AG10803 (cell line): ENCODE results near the gene CNTNAP2.
A peak's percentile ranks its signal among the peaks of the same experiment; 100 is the strongest.
"Not testable (repeated sequence)": the region's sequence is repeated elsewhere in the genome, so short reads cannot be mapped to it uniquely, and the experiment has no call there.

Experiments
- DNase-seq: peaks from one replicate; pipeline ENCODE4 v3.0.0; 2010; ENCODE audit warnings: low read depth
- H3K4me3 ChIP-seq: 2 replicates; pipeline ENCODE4 v1.5.1; 2011; ENCODE audit warnings: mild to moderate bottlenecking, low read length, control low read depth
- TF ChIP-seq, protein P1 (sequence below): conservative IDR thresholded peaks from 2 replicates; pipeline ENCODE4 v1.5.1; 2011; ENCODE audit warnings: mild to moderate bottlenecking, low read length, control low read depth, inconsistent platforms

The CNTNAP2 gene

DNA sequence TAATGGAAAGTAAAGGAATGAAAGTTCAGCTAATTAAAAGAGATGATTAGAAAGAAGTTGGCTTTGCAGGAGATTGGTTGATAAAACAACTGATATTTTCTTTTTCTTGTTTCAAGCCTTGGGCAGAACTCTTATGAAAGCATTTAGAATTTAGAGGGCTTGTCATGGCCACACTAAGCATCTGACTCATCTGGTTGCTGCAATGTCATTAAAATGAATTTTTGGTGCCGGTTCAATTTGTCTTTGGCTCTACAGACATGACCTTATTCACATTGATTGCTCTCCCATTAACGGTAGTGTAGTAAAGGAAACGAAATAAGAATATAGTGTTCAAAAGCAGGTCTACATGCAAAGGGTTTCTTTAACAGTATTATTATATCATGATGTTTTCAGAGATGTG lies 1461.6 kb downstream of the CNTNAP2 start:
- TF ChIP-seq, protein P1, sequence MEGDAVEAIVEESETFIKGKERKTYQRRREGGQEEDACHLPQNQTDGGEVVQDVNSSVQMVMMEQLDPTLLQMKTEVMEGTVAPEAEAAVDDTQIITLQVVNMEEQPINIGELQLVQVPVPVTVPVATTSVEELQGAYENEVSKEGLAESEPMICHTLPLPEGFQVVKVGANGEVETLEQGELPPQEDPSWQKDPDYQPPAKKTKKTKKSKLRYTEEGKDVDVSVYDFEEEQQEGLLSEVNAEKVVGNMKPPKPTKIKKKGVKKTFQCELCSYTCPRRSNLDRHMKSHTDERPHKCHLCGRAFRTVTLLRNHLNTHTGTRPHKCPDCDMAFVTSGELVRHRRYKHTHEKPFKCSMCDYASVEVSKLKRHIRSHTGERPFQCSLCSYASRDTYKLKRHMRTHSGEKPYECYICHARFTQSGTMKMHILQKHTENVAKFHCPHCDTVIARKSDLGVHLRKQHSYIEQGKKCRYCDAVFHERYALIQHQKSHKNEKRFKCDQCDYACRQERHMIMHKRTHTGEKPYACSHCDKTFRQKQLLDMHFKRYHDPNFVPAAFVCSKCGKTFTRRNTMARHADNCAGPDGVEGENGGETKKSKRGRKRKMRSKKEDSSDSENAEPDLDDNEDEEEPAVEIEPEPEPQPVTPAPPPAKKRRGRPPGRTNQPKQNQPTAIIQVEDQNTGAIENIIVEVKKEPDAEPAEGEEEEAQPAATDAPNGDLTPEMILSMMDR = no peak
- peak; percentile 39 for DNase-seq
- no peak overlapping the region for H3K4me3 ChIP-seq

- no peak overlapping the region for H3K4me3 ChIP-seq
- no peak for DNase-seq
- TF ChIP-seq, protein P1 = no peak
Observed at GRCh38 chr7:147579148-147579547, 1462.5 kb downstream of the CNTNAP2 start.

DNA sequence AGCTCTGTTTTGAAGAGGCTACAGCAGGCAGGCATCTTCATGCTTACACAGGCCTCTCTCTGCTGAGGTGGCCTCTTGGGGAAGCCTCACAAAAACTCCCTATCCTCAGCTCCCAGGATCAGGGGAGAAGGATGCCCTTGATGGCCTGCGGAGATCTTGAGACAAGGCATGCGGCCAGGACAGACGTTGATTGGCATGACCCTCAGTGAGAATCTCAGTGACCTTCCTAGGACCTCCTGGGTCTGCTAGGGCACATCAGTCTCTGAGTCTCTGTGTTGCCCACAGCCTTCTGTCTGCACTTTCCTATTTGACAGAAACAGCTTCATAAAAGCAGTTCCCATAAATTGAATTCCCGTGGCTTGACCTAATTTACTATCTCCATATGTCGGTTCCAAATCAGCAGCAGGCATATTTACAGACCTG lies 1468.2 kb downstream of the CNTNAP2 start:
- no peak for DNase-seq
- H3K4me3 ChIP-seq = no peak overlapping the region
- TF ChIP-seq, protein P1 = no peak

GRCh38 chr7:147586110-147586509 lies 1469.5 kb downstream of the CNTNAP2 start:
- H3K4me3 ChIP-seq = no peak overlapping the region
- TF ChIP-seq, protein P1 = no peak
- no peak for DNase-seq

DNA sequence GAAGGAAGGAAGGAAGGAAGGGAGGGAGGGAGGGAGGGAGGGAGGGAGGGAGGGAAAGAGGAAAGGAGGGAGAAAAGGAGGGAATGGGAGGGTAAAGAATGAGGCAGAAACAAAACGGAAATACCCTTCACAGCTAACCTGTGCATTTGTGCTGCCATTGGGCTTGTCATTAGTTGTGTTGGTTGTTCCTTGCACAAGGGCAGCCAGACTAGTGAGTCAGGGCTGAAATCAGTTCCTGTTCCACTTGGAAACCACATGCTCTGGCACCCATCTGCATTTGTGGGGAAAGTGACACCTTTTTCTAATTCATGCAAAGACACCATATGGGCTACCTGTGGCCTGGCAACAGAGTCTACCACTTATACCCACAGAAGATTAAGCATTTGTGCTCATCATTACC lies 1469.9 kb downstream of the CNTNAP2 start:
- peak; percentile 64 for DNase-seq
- TF ChIP-seq, protein P1 = no peak
- H3K4me3 ChIP-seq = no peak overlapping the region

- no peak overlapping the region for H3K4me3 ChIP-seq
- TF ChIP-seq, protein P1 = no peak
- no peak for DNase-seq
Observed at GRCh38 chr7:147593271-147594057, 1476.9 kb downstream of the CNTNAP2 start.

DNA sequence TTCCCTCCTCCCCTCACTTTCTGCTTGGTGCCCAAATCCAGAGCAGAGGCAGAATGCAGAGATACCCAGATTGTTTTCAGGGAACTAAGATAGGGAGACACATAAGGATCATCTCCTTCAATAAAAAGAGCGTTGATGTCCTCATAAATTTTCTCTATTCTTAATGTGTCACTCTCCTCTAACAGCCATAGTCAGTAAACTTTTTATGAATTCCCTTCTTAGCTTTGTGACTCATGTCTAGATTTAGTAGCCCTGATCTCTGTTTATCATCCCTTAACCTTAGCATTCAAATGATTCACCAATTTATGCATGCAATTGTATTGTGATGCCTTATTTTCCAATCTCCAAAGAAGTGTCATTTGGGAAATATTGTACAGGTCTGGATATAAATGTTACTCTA lies 1478.4 kb downstream of the CNTNAP2 start:
- peak; percentile 4 for DNase-seq
- H3K4me3 ChIP-seq = no peak overlapping the region
- TF ChIP-seq, protein P1 = no peak

DNA sequence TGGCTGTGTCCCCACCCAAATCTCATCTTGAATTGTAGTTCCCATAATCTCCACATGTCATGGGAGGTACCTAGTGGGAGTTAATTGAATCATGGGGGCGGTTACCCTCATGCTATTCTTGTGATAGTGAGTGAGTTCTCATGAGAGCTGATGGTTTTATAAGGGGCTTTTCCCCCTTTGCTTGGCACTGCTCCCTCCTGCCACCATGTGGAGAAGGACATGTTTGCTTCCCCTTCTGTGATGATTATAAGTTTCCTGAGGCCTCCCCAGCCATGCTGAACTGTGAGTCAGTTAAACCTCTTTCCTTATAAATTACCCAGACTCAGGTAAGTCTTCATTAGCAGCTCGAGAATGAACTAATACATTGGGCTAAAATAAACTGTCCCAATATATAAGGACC lies 1482.1 kb downstream of the CNTNAP2 start:
- not testable (repeated sequence) for H3K4me3 ChIP-seq, DNase-seq
